GF-D8 (cell line): ENCODE results near the gene MED29.

Source experiments
- DNase-seq: peaks from one replicate; lab custom pipeline; 2025; lab: John Stamatoyannopoulos, UW

The MED29 gene

DNA sequence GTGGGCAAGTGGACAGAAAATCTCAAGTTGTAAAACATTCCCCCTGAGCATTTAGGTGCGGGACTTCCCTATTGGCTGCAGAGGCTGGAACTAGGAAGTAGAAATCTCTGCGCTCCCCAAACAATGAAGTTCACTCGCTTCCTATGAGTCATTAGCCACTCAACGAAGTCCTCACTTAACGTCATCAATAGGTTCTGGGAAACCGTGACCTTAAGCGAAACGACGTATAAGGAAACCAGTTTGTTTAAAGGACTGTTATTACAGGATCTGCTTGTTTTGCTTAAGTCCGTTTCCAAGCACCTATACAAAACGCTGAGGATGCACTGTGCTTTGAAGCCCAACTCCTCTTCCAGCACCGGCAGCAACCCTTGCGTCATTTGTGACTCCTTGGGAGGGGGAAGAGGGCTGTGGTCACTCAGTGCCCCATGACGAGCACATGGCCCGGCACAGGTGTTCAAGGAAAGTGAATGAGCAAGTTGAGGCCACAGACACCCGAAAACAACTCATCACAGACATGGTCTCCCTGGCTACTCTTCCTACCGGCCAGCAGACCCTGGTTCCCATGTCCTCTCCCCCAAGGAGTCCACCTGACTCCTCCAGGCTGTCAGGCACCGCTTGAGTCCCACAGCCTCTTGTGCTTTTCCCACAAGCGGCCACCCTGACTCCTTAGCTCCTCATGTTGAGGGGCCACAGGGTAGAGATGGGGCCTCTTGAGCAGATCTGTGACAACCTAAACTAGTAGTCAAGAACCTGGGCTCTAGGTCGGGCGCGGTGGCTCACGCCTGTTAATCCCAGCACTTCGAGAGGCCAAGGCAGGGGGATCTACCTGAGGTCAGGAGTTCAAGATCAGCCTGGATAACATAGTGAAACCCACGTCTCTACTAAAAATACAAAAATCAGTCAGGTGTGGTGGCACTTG, 39.8 kb downstream of the MED29 start:
- peak; percentile 57 for DNase-seq

DNA sequence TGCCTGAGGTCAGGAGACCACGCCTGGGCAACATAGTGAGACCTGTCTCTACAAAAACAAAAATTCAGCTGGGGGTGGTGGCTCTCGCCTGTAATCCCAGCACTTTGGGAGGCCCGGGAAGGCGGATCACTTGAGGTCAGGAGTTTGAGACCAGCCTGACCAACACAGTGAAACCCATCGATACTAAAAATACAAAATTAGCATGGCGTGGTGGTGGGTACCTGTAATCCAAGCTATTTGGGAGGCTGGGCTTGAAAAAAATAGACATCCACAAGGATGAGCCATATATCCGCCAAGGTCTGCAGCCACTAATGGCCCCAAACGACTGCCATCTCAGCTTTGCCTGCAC, 41.5 kb downstream of the MED29 start:
- no peak for DNase-seq

DNA sequence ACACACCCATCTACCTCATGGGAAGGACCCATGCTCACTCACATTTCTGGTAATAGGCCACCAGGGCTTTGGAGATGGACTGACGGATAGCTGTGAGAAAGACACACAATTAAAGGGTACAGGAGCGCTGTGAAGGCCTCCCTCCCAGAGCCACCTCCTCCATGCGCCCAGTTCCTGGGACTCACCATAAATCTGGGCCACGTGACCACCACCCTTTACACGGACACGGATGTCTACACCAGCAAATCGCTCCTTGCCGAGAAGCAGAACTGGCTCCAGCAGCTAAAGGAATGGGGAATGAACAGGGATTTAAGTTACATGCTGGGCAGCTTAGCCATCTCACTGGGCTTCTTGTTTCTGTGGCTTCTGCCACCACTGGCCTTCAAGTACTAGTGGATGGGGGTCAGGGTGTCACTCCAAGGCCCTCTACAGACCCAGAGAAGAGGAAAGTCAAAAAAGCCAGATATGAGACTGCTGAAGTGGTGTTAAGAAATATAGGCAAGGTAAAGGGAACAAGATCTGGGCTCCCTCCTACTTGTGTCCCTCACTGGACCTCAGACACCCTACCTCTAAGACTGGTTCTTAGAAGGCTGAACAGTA, 42.4 kb downstream of the MED29 start:
- no peak for DNase-seq

DNA sequence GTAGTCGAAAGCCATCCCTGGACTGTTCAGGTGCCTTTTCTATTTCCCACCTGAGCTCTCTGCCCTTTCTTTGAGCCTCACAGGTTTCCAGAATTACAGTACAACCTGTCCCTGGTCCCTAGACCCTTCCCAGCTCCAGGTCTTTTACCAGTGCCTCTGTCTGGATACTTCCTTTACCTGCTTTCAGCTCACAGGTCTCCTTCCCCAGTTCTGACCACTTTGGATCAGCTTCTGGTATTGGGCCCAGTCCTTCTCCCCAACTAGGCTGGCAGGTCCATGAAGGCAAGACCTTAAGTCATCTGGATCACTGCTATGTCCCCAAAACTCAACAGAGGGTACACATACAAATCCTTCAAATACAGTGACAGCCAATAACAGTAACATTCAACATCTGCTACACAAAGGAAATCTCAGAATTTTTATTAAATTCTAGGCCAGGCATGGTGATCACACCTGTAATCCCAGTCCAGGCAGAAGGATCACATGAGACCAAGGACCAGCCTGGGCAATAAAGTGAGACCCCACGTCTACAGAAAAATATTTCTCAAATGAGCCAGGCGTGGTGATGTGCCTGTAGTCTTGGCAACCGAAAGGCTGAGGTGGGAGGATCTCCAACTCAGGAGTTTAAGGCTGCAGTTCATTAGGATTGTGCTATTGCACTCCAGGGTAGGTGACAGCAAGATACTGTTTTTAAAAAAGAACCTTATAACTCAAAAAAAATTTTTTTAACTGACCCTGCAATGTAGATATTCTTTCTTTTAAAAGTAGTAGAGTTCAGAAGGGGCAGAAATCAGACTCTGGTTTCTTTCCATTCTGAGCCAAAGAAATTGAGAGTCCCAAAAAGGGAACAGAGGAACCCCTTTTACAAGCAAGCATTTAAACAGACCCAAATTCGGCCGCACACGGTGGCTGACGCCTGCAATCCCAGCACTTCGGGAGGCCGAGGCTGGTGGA, 43.2 kb downstream of the MED29 start:
- DNase-seq: no peak

DNA sequence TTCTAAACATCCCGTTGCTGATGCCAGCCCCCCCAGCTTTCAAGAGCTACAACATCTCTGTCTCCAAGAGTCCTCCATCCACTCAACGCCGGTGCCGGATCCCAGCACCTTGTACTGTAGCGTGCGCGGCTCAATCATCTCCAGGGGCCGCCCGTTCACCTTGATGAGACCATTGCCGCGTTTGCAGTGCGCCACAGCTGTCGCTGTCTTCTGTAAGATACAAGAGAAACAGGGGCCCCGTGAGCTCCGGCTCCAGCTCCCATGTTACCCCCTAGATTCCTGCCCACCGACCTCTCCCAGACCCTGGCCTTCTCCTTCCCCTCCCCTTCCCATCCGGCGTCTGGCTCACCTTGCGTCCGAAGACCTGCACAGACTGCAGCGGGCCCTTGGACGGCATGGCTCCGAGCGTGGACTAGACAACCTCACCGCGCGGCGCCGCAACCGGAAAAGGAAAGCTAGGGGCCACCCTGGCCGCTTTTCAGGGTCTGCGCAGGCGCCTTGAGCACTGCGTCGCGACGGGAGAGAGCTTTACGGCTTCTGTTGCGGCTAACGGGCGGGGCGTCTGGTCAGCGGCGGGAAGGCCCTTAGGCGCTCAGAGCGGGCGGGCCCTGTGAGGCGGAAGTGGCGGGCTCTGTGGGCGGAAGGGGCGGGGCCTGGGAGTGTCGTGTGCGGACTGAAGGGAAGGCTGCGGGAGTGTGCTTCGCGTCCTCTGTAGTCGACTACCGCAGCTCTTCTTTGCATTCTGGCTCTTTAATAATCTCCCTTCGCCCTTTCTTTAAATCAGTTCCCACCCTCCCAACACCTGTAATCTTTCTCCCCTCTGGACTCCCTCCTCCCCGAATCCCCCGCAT, 44.5 kb downstream of the MED29 start, which contains the start of gene RPS16:
Gene RPS16 (minus strand): TSS at position 451 of the 851 bp plus-strand sequence. CDS start 54 bp downstream, at position 397.
- DNase-seq: peak; percentile 95

DNA sequence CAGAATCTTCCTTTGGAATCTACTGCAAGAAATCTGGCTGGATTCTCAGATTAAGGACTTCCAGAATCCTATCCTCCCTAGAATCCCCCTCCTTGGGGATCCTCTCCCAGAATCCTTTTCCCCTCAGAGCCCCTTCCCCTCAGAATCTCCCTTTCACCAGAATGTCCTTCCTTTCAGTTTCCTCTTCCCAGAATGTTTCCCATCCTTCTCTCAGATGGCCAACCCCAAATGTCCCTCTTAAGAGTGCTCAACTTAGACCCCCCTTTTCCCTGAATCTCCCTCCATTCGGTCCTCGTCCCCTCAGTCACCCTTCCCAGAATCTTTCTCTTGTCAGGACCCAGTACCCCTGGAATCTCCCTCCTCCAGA, 45.2 kb downstream of the MED29 start:
- no peak for DNase-seq

DNA sequence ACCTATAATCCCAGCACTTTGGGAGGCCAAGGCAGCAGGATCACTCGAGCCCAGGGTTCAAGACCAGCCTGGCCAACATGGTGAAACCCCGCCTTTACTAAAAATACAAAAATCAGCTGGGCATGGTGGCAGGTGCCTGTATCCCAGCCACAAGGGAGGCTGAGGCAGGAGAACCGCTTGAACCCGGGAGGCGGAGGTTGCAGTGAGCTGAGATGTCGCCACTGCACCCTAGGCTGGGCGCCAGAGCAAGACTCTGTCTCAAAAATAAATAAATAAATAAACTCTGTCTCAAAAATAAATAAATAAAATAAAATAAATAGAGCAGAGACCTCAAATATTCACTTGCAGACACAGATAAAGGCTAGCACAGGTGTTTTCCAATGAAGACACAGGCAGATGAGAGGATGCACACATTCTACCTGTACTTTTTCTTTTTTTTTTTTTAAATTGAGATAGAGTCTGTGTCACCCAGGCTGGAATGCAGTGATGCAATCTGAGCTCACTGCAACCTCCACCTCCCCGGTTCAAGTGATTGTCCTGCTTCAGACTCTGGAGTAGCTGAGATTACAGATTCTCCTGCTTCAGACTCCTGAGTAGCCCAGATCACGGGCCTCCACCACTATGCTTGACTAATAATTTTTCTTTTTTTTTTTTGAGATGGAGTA, 47.2 kb downstream of the MED29 start:
- no peak for DNase-seq

DNA sequence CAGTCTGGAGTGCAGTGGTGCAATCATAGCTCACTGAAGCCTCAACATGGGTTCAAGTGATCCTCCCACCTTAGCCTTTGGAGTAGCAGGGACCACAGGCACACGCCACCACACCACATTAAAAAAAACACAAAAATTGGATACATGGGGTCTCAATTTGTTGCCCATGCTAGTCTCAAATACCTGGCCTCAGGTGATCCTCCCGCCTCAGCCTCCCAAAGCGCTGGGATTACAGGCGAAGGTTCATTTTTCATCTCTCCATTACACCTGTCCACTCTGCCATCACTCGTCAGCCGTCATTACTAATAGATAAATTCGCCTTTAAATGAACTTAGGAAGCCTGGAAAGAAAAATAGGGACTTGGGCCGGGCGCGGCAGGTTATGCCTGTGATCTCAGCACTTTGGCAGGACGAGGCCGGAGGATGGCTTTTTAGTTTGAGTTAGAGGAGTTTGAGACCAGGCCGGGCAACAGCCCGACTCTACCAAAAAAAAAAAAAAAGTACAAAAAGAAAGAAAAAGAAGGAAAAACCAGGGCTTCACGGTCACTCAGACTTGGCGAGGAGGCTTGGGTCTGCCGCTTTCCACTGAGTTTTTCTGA, 53.5 kb downstream of the MED29 start:
- no peak for DNase-seq

DNA sequence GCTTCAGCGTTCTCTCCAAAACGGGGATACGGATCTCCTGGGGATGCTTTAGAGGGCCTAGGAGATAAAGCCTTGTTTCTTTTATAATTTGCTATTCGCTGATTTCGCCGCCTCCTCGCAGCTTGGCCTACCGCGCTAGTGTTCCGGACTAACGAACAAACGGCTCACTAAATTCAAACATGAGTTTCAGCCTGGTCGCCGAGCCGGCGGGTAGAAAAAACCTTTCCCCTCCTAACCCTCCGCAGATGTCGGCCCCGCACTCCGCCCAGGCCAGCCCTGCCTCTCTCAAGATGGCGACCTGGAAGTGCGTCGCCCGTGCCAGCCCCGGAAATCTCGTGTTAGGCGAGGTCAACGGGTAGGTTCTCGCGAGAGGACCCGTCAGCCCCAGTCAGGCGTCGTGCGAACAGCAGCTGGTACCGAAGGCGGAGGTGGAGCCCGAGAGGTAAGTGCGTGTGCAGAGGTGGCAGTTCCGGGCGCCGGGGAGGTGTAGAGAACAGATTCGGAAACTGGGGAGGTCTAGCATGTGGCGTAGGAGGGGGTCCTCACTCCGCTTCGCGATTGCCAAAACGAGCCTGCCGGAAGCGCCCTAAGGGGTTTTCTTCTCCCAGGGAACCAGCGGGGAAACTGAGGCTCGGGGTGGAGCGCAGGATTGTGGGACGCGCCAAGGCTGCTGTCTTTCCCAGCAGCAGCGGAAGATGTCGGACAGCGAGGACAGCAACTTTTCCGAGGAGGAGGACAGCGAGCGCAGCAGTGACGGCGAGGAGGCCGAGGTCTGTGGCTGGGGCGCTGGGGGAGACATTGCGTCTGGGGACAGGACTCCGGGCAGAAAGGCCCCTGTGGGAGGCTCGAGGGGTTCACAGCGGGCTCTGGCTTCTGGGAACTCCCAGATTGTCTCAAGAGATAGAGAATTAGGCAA, 54.3 kb downstream of the MED29 start, which contains the start of gene SUPT5H:
Gene SUPT5H (plus strand): TSS at position 387 of the 916 bp plus-strand sequence. CDS start 309 bp downstream, at position 696.
- DNase-seq: peak; percentile 90

DNA sequence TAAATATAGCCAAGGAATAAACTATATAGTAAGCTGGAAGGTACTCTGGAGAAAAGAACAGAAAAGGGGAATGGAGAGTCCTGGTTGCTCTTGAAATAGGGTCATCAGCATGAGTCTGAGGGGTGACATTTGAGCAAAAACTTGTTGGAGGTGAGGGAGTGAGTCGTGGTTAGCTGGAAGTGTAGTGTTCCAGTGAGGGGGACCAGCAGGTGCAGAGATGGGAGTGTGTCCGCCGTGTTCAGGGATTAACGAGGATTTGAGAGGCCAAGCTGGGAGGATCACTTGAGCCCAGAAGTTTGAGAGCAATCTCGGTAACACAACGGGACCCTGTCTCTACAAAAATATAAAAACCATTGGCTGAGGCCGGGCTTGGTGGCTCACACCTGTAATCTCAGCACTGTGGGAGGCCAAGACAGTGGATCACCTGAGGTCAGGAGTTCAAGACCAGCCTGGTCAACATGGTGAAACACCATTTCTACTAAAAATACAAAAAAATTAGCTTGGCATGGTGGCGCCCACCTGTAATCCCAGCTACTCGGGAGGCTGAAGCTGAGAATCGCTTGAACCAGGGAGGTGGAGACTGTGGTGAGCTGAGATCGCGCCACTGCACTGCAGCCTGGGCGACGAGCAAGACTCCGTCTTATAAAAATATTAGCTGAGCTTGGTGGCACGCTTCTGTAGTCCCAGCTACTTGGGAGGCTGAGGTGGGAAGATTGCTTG, 55.3 kb downstream of the MED29 start:
- no peak for DNase-seq

DNA sequence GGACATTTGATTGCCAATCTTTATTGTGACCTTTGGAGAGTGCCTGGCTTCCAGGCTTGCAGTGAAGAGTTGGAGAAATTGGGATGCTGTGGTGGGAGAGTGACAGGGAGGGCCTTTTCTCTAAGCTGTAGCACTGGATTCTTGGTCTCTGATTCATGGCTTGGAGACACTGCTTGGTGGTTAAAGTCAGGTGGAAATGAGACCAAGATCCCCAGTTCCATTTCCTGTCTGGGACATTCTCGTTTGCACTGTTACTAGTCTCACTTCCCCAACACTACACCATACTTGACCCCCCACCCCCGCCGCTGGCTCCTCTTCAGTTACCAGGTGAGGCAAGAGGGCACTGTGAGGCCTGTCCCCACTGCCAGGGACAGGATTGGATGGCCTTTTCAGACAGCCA, 57.1 kb downstream of the MED29 start:
- DNase-seq: no peak

DNA sequence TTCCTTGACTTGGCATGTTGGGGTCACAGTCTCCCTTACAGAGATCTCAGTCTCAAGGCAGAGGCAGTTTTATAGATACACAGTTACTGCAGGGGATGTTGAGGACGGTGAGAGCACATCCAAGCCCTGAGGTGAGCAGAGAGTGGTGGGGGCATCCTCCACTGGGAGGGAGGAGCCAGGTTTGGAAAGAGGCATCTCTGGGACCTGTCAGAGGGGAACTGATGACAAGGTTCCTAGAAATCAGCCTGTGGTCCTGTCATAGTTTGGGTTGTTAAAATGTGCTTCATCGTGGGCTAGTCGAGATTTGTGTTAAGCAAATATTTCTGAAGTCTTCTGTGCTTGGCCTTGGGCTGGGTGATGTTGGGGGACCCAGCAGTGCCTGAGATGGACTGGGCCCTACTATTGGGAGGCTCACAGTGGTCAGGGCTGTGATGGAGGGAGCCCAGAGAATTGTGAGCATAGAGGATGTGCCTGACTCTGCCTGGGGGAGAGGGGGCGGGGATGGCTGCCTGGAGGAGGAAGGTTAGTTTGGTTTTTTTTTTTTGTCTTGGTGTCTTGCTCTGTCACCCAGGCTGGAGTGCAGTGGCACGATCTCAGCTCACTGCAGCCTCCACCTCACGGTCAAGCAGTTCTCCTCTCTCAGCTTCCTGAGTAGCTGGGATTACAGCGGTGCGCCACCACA, 58.1 kb downstream of the MED29 start:
- no peak for DNase-seq
